GM11168 (cell line): ENCODE measurements around the gene EDN2.

Source experiments
- in situ Hi-C: fragments of 300-500 bp; cut with MboI; formaldehyde crosslinking; loops from one replicate; pipeline ENCODE4 v1.12.0; 2022; ENCODE audit warnings: low sequenced_read_pairs; ENCODE audit not compliant: unreplicated experiment

EDN2 gene

DNA sequence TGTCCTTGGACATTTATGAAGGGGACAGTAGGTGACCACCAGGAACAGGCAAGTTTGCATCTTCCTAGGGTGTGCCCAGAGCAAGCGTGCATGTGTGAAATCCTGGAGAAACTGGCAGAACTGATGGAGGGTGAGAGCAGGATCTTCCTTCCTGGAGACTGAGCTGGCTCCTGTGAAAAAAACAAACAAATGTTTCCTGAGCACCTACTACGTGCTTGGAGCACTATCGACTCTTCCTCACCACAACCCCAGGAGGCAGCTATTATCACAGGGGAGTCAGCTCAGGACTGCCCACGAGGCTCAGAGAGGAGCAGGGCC is 1.5 kb upstream of the EDN2 start:
- in situ Hi-C loops: no loop called here

DNA sequence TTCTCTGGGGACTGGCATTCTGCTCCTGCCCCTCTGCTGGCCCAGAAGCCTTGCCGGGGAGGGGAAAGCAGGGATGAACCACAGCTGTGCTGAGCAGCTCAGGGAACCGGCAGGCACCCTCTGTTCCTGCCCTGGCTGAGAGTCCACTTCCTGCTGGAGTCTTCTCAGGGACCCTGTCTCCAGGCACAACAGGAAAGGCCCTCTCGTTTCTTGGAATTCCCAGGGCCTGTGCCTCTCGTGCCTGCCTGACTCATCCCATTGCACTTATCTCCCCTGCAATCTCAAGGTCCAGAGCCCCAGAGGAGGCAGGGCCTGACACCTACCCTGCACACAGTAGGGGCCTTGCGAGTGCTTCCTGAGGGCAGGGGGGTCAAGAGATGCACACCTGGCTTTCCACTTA is 1.1 kb upstream of the EDN2 start:
- in situ Hi-C loops: no loop called here

DNA sequence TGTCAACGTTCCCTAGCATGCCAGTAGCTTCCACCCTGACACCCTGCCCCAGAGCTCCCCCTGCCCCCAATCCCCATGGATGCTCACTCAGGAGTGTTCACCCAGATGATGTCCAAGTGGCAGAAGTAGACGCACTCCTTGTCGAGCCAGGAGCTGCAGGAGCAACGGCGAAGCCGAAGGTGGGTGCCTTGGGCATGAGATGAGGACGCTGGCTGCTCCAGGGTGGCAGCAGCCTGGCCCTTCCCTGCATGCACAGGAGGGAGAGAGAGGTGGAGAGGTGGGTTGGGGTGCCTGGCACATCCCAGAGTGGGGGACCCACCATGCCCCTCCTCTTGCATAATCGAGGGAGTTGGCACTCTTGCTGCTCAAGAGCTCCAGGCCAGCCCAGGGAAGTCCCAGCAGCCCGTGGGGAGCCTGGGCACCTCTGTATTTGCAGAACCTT is 502 bp downstream of the EDN2 start:
- in situ Hi-C loops: no loop called here

- in situ Hi-C loops: no loop called here
Observed at GRCh38 chr1:41483001-41483850, 1.3 kb downstream of the EDN2 start.

- in situ Hi-C loops: no loop called here
Observed at GRCh38 chr1:41482001-41482765, 2.3 kb downstream of the EDN2 start.

DNA sequence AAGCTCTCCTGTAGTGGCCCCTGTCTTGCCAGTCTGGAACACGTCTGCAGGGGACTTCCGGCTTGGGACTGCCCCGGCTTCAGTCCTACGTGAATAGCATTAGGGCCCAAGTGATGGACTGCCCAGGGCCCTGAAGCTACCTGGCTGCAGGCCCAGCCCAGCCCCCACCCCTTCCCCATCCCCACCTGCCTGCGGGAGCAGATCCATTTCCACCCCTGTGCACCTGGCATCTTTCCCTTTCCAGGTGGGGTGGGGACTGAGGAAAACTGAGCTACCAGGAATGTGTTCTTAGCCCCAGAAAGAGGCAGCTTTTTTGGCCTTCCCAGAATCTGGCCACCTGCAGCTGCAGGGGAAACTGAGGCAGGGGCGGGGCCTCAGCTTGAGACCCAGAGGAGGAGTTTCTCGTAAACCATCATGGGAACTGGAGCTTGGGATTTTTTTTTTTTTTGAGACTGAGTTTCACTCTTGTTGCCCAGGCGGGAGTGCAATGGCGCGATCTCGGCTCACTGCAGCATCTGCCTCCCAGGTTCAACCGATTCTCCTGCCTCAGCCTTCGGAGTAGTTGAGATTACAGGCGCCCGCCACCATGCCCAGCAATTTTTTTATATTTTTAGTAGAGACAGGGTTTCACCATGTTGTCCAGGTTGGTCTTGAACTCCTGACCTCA is 3.2 kb downstream of the EDN2 start:
- in situ Hi-C loops: no loop called here

DNA sequence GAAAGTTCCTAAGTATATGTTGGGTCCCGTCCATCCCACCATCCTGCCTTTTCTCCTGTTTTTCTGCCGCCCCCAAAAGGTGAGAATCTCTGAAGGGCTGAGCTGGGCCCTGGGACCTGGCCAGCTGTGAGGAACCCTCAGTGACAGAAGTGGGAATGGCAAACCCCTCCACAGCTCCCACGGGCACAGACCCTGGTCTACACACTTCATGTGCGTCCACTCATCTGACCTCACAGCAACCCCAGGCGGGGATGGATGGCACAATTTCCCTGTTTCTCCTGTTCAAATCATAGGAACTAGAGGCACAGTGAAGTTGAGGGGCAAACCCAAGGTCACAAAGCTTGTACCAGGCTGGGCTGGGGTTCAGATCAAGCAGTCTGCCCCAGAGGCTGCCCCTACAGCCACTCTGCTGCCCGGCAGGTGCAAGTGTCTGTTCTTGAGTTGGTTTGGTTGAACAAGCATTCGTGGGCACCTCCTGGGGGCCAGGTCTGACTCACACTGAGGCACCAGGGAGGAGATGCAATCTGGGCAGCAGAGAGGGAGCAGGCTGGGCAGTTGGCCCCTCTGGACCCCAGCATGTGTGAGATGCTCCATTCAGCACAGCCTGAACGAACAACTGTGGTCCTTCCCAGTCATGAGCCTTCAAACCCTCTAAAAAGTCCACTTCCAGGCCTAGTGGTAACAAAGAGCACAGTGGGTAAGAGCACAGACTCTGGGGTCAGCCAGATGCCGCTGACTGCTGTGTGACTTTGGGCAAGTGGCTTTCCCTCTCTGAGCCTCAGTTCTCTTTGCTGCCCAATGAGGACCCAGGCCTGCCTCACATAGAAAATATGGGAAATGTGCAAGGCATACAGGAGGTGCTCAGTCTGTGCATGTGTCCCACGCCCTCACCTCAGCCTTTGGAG is 4.0 kb downstream of the EDN2 start:
- in situ Hi-C loops: no loop called here

- in situ Hi-C loops: no loop called here
Observed at GRCh38 chr1:41479808-41480160, 4.7 kb downstream of the EDN2 start.

- in situ Hi-C loops: no loop called here
Observed at GRCh38 chr1:41479000-41479807, 5.3 kb downstream of the EDN2 start.

DNA sequence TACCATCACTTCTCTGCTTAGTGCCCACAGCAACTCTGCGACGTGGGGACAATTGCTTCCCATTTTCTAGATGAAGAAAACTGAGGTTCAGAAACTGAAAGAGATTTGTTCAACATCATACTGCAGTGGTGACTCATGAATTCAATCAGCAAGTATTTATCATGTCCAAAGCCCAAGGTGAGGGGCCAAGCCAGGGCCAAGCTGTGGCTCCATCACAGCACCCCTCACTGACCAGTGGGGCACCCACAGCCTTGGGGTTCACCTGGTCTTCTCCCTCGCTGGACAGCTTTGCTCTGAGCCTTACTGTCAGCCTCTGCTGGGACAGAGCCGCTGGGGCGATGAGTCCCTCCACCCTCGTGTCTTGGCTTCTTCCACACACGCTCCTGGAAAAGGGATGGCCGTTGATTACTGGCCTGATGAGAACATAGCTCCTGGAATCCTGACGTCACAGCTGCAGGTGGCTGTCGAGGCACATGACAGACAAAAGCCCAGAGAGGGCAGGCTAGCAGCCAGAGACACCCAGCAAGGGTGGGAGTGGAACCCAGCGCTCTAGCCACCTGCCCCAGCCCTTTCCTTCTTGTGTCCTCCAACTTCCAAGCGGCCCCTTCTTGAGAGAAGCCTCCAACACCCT is 6.2 kb downstream of the EDN2 start:
- in situ Hi-C loops: no loop called here

DNA sequence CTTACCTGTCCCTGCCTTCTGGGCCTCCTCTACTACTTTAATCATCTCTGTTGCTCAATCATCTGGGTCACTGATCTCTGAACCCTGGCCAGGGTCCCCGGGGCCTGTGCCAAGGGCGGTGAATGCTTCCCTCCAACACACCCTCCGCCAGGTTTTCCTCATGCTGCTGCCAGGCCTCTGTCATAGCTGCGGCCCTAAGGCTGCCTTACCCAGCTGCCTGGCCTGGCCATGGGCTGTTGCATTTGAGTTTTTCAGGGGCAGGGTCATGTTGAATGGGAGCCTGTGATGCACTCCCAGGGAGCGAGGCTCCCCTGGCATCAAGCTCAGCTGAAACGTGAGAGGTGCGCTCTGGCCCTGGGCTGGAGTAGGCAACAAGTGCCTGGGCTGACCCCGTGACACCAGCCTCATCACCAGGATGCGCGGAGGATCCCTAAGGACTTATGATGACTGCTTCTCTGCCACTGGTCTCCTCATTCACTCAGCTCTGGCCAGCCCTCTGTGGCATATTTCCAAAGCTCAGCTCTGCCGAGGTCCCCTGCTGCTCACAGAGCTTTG is 7.6 kb downstream of the EDN2 start:
- in situ Hi-C loops: no loop called here

DNA sequence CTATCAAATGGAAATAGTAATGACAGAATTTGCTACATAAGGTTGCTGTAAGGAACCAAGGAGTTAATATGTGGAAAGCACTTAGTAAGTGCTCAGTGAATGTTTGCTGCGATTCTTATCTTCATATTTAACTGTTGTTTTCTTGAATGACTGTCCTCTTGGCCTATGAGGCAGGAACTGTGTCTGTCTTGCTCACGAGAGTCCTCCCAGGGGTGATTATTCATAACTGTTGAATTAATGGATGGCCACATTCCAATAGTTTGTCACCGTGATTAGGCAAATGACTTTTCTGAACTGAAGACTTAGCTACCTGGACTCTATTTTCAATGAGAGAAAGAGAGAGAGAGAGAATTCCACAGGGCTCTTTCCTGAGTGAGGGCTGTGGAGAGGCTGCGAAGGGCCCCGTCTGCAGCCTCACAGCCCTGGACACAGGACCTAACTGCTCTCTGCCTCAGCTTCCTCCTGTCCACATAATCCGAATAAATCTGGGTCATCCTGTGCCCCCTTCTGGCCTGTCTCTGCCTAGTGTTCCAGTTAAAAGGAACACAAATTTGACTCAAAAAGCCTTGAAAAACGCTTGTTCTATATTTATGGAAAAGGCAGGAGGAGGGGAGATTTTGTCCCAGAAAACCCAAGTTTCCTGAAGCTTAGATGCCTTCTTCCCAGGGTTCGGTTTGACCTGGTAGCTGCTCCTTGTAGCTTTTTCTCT is 8.5 kb downstream of the EDN2 start:
- in situ Hi-C loops: no loop called here

DNA sequence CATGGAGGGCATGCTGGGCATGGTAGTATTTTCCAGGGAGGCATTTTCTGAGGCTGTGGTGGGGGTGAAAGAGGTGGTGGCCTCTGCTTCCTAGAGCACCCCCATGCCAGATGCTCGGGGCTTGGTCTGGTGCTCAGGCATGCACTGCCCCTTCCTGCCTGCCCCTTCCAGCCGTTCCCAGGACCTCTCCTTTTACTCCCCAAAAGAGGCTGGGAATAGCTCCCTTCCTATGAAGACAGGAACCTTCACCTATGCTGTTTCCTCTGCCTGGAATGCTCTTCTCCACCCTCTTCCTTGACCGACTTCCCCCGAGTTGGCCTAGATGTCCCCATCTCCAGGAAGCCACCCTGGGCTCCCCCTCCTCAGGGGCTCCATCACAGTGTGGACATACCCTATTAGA is 9.1 kb downstream of the EDN2 start:
- in situ Hi-C loops: no loop called here

GRCh38 chr1:41474490-41475271 is 9.8 kb downstream of the EDN2 start:
- in situ Hi-C loops: no loop called here

- in situ Hi-C loops: no loop called here
Observed at GRCh38 chr1:41473738-41474362, 10.6 kb downstream of the EDN2 start.

DNA sequence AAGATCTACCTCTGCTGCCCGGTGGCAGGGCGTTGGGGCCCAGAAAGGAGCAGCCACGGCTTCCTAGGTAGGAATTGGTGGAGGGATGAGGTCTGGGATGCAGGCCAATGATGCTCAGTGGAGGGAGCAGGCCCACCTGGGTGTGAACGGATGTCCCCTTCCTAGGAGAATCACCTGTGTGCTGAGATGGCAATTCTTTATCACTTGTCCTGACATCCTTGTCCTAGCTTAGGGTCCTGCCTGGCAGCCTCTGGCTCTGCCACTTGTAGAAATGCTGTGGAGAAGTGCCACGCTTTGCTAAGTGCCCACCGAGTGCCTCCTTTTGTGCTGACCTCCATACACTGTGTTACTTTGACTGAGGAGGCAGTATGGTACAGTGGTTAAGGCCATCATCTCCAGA is 12.8 kb downstream of the EDN2 start:
- in situ Hi-C loops: no loop called here

DNA sequence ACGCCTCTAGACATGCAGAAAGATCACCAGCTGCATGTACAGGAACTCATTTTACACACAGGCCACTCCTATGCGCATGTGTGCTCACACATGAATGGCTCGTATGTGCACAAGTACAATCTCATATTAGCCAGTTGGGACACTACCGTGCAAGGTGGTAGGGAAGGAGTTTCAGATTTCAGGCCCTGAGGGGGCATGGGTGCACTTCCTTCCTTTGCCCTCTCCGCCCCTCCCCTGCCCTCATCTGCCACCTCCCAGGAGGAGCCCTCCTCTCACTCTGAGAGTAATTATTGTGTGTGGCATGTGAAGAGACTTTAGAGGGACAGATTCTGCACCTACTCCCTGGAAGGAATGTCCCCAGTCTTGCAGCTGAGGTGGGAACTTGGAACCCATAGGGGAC is 14.8 kb downstream of the EDN2 start:
- in situ Hi-C loops: no loop called here
